ENCODE data around the gene FBLN1.
"Not testable (repeated sequence)": the region's sequence is repeated elsewhere in the genome, so short reads cannot be mapped to it uniquely, and the experiment has no call there.

Gene FBLN1

DNA sequence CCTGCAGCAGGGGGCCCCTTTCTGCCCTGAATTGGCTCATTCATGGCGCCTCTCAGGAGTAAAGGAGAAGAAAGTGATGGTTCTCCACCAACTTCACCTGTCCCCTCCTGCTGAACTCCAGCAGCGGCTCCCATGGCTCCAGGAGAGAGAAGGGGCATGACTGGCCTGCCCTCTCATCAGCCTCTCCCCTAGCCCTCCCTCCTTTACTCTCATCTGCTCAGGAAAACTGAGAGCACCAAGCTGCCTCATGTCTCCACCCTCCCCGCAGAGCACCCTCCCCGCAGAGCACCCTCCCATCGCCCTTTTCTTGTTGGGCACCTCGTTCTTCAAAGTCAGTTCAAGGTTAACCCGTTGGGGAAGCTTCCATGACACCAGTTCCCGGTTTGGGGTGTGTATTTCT, 86.9 kb downstream of the FBLN1 start:
- in situ Hi-C loops (cut with MboI; ENCODE audit: low pct_unique_long_range_greater_than_20kb, low sequenced_read_pairs) = loop anchor here (10.0 kb wide), 1 partner anchor 395 kb away; no protein-coding TSS in a partner anchor
- DNase-seq = no peak

DNA sequence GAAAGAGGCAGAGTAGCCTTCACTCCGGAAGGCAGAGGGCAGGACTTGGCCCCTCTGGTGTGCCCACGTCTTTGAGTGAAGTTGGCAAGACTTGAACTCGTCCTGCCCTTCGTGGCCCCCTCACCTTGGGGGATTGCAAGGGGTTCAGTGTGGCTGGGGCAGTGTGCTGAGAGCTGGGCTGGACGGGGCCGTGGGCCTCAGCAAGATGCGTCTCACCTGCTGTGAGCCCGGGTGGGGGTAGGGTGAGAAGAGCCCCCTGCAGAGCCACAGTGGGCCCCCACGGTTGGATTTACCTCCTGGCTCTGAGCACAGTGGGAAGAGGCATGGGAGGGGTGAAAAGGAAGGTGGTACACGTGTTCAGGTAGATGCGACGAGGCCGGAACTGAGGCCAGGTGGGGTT, 87.6 kb downstream of the FBLN1 start:
- in situ Hi-C loops (cut with MboI; ENCODE audit: low pct_unique_long_range_greater_than_20kb, low sequenced_read_pairs) = no loop called here
- DNase-seq = no peak

DNA sequence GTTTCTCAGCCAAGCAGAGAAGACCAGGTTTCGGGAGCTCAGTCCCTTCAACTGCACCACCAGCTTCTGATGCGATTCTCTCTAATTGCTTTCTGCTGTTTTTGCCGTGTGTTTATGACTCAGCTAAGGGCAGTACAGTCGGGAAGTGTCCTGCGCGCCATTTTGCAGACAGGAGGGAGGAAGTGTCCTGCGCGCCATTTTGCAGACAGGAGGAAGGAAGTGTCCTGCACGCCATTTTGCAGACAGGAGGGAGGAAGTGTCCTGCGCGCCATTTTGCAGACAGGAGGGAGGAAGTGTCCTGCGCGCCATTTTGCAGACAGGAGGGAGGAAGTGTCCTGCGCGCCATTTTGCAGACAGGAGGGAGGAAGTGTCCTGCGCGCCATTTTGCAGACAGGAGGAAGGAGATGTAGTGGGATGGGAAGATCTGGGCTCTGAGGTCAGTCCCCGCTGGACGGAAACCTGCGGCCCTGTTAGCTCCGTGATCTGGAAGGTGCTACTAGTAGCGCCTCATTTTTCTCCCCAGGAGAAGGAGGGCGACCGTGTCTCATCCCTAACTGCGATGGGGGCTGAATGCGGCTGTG, 89.0 kb downstream of the FBLN1 start:
- in situ Hi-C loops (cut with MboI; ENCODE audit: low pct_unique_long_range_greater_than_20kb, low sequenced_read_pairs); DNase-seq: not testable (repeated sequence)

DNA sequence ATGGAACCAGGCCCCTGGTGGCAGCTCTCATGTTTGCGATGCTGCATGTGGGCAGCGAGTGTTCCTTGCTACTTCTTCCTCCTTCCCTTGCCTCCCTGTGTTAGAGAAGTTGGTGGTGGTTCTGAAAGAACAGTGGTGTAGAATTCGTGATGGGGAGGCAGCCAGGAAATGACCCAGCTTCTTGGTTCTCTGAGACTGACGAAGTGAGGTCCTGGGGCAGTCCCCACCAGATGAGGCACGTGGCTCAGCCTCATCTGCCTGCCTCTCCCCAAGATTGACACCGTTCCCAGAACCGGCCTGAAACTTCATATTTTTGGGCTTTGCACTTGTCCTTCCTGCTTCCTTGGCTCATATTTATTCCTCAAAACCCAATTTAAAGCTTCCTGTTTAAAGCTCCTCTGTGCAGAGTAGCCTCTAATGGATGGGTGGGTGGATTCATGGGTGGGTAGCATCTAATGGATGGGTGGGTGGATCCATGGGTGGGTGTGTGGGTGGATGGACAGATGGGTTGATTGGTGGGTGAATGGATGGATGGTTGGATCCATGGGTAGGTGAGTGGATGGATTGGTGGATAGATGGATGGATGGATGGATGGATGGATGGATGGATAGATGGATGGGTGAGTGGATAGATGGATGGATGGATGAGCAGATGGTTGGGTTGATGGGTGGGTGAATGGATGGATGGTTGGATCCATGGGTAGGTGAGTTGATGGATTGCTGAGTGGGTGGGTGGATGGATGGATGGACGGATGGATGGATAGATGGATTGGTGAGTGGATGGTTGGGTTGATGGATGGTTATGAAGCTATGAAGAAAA, 91.6 kb downstream of the FBLN1 start:
- DNase-seq = no peak
- in situ Hi-C loops (cut with MboI; ENCODE audit: low pct_unique_long_range_greater_than_20kb, low sequenced_read_pairs) = no loop called here

DNA sequence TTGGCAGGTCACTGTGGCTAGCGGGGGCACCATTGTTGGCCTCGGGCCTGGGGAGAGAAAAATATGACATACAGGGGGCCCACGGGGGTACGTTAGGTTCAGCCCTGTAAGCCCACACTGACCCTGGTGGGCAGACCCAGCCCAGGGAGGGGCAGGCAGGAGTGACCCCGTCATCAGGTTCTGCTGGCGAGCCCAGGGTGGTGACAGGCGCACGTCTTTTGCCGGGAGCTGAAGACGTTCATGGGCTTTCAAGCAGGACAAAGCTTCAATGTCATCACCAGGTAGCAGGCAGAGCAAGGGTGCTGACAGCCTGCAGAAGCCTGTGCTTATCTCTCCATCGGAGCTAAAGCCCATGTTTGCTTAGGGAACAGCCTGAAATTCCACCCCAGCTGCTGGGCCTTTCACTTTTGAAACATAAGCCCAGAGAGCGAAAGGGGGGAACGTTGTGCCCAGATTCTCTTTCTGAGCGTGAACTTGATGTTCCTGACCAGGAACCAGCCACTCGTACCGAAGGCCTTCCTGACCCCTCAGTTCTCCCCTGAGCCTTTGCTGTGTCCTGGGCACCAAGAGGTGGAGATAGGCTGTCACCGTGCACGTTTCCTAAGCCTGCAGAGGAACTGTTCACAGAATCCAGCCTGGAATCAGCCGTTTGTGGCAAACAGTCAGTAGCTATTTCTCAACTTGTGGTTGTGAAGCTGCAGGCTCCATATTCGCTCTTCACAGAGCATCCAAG, 94.9 kb downstream of the FBLN1 start:
- in situ Hi-C loops (cut with MboI; ENCODE audit: low pct_unique_long_range_greater_than_20kb, low sequenced_read_pairs) = no loop called here
- no peak for DNase-seq

DNA sequence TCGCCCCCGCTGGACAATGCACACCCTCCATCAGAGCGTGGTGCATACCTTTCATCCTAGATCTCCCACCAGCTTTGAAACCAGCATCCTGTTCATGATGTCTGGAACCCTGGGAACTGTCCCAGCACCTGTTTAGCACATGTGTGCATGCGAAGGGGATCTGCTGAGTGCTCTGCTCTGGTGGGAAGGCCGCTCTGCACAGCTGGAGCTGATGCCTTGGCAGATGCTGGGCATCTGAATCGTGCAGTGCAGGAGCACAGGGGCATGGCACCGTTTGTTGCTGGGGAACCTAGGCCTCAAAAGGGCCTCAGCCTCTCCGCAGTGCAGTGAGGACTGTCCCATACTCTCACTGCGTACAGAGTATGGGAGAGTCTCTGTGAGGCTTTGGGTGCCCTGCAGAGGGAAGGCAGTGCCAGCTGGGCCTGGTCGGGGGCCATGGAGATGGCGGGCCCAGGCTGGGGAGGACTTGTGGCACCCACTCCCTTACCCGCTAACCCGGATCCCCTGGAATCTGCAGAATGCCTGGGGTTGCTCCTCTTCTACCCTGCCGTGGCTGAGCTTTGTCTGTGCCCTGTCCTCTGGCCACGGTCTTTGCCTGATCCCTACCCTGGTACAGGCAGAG, 96.0 kb downstream of the FBLN1 start:
- in situ Hi-C loops (cut with MboI; ENCODE audit: low pct_unique_long_range_greater_than_20kb, low sequenced_read_pairs) = no loop called here
- DNase-seq = no peak

DNA sequence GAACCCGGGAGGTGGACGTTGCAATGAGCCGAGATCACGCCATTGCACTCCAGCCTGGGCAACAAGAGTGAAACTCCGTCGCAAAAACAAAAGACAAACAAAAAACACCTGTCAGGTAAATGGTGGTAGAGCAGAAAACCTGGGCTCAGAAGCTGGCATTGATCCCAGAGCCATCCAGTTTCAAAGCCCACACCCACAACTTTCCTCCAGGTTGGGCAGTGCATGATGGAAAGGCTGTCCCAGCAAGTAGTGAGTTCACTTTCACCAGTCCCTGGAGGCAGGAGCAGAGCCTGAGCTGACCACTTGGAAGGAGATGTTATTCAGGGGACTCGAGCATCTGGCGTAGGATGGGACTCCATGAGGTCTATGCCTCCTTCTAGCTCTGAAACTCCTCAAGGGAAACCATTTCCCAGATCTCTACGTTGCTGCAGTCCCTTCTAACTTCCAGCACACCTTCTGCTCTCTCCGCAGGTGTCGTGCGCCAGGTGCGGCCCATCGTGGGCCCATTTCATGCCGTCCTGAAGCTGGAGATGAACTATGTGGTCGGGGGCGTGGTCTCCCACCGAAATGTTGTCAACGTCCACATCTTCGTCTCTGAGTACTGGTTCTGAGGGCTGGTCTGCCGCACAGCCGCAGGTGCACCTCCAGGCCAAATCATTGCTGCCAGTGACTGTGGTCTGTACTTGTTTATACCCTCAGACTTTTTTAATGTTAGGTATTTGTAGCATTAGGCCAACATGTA, 97.3 kb downstream of the FBLN1 start:
- DNase-seq = no peak
- in situ Hi-C loops (cut with MboI; ENCODE audit: low pct_unique_long_range_greater_than_20kb, low sequenced_read_pairs) = no loop called here

DNA sequence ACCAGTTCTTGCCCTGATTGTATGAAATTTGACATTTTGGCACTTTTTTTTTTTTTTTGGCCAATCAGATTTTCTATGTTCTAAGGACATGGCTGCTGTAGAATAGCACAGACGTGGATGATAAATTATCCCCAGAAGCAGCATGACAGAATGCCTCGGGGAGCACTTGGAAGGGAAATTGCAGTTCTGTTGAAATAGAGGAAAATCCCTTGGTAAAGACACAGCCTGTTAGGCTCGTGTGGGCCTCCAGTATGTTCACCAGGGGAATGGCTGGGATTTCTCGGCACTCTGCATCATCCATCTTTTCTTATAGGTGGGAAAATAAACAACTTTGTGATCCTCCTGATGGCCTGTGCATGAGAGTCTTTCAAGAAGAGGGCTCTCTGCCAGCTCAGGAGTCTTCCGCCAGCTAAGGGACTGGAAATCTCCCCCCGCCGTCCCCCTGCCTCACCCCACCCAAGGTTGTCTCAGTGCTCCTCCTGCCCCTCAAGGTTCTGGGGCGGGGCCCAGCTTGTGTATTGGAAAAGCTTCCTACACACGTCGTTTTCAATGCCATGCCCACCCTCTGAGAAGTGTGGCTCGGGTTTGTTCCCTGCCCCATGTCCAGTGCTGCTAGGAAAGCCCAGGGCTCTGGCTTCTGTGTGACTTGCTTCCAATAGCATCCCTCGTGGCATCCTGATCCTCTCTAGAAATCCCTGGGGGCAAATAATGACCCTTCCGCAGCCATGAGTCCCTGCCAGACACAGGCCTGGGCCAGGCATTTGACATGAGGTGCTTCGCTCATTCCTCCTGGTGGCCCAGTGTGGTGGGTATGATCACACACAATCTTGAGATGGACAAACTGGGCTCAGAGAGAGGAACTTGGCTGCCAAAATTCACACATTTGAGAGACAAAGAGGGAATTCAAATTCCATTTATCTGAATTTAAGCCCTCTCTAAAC, 98.4 kb downstream of the FBLN1 start:
- DNase-seq = no peak
- in situ Hi-C loops (cut with MboI; ENCODE audit: low pct_unique_long_range_greater_than_20kb, low sequenced_read_pairs) = no loop called here

DNA sequence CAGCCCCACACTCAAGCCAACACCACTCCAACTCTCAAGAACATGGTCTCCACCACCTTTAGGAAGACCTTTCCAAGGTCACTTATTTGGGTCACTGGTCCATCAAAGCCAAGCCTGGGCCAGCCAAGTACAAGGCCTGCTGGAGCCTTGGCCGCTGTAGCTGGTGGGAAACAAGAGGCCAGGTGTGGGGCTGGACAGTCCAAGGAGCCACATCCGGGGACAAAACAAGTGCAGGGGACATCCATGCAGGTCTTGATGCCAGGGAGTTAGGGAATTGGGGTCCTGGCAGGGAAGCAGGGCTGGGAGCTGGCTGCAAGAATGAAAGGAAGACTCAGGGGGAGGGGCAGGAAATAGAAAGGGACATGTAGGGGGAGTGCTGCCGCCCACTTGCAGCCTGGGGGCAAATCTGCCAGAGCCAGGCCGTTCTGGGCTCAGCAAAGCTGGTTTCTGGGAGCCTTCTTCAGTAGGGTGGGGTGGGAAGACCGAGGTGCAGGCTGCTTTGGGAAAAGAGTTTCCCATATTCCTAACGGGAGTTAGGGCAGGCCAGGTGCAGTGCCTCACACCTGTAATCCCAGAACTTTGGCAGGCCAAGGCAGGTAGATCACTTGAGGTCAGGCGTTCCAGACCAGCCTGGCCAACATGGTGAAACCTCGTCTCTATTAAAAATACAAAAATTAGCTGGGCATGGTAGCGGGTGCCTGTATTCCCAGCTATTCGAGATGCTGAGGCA, 99.5 kb downstream of the FBLN1 start:
- DNase-seq = no peak
- in situ Hi-C loops (cut with MboI; ENCODE audit: low pct_unique_long_range_greater_than_20kb, low sequenced_read_pairs) = no loop called here

DNA sequence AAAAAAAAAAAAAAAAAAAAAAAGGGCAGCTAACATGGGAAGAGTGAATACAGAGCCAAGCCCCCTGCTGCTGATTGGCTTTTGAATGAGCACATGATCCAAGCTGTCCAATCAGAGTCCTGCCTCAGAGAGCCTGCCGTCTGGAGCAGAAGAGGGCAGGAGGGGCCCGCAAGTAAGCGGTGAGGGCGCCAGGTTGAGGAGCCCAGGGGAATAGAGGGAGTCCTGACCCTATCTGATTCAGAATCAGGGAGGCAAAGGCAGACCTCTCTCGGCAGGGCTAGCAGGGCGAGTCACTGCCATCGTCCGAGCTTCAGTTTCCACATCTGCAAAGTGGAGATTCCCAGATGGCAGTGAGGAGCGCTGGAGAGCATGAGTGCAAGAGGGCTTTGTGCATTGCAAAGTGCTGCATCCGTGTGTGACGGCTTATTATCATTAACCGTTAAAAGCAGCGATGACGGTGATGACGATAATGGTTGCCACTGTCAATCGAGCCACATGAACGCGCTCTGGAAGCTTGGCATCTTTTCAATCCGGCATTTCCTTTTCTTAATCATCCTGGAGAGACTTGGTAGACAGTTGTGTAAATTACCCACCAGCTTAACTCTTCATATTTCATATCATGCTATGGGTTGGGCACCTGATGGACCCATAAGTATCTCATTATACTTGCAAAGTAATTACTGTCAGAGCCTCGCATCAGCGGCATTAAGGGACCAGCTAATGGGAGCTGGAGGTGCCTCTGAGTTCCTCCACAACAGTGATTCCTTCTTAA, 100.3 kb downstream of the FBLN1 start:
- in situ Hi-C loops (cut with MboI; ENCODE audit: low pct_unique_long_range_greater_than_20kb, low sequenced_read_pairs) = no loop called here
- DNase-seq = no peak

DNA sequence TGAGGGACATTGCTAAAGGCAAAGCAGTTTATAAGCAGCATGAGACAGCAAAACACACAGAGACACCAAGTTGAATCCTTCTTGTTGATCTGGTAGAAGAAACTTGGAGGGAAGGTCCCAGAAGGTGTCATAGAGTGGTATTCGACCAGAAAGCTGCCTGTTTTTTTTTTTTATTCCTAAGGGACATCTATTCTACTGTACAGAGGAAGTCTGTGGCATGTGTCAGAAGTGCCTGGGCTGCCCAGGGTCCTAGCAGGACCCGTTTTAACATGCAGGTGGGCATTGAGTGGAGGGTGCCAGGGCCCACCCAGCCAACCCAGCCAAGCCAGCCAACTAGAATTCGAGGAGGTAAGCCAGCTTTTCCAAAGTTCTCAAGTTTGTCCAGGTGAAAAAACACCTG, 100.9 kb downstream of the FBLN1 start:
- in situ Hi-C loops (cut with MboI; ENCODE audit: low pct_unique_long_range_greater_than_20kb, low sequenced_read_pairs) = no loop called here
- no peak for DNase-seq

DNA sequence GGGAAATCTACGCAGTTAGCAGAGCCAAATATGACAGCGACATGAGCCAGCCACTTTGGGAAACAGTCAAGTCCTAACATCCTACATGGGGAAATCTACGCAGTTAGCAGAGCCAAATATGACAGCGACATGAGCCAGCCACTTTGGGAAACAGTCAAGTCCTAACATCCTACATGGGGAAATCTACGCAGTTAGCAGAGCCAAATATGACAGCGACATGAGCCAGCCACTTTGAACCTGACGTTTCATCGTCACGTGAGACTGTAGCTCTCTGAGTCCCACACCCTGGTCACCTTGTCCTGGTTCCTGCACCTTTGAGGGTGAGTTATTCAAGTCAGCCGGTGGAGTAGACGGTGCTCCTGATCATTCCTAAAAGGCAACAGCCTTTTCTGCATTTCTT, 105.4 kb downstream of the FBLN1 start:
- DNase-seq; in situ Hi-C loops (cut with MboI; ENCODE audit: low pct_unique_long_range_greater_than_20kb, low sequenced_read_pairs): not testable (repeated sequence)

DNA sequence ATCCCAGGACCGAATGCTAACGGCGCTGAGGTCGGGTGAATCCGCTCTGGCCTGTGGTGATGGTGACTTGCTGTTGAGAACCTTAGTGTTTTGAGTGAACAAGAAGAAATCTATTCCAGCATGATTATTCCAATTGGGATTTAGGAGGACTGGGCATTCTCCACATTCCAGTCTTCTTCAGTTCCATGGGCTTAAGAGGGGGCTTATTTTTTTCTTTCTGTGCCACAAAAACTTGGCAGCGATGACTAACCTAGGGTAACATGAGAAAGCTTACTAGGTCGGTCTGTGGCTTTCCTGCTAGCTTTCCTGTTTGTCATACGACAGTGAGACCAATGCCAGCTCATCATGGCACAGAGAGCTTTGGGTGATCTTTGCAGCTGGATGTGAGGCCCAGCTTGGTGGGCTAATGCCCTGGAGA, 106.1 kb downstream of the FBLN1 start:
- in situ Hi-C loops (cut with MboI; ENCODE audit: low pct_unique_long_range_greater_than_20kb, low sequenced_read_pairs) = no loop called here
- DNase-seq = no peak

DNA sequence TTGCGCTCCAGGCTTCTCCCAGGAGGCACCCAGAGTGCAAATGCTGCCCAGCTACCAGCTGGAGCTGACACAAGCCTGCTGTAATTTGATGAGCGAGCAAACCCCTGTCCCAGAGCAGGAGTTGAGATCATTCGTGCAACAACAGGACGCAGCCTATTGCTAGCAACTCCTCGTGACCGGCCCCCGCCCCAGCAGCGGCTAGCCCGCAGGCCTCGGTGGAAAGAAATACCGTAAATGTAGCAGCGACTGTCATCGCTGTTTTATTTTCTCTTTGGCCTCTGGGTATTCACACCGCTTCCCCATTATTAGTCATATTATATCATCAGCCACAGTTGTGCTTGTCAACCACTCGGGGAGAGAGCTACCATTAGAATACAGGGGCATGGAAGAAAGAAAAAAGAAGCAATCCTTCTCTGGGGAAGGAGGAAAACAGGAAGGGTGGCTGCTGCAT, 109.8 kb downstream of the FBLN1 start:
- DNase-seq = no peak
- in situ Hi-C loops (cut with MboI; ENCODE audit: low pct_unique_long_range_greater_than_20kb, low sequenced_read_pairs) = no loop called here

DNA sequence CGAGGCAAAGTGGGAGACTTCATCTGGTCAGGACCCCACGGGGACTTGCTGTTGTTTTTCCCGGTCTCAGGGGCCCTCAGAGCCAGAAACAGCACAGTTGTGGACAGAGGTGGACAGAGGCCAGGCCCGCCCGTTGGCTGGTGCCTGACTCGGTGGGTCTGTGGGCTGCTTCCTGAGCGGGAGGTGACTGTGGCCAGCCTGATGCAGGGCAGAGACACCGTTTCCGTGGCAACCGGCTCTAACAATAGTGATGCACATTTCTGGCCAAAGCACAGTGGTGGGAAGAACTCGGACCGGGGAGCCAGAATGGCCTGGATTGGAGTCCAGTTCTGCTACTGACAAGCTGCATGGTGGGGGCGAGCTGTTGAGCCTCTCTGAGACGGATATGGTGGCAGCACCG, 110.3 kb downstream of the FBLN1 start:
- no peak for DNase-seq
- in situ Hi-C loops (cut with MboI; ENCODE audit: low pct_unique_long_range_greater_than_20kb, low sequenced_read_pairs) = no loop called here

DNA sequence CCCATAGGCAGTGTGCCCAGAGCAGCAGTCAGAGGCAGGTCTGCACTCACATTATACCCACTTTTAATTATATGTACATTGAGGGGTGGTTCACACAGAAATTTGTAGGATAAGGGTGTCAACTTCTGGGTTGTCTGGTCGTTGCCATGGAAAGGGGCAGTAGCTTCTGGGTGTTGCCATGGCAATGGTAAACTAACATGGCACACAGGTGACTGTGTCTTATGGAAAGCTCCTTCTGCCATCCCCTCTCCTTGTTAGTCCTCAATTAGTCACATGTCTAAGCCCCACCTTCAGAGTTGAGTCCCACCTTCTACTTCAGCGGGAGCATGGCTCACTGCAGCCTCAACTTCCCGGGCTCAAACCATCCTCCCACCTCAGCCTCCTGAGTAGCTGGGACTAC, 112.7 kb downstream of the FBLN1 start:
- in situ Hi-C loops (cut with MboI; ENCODE audit: low pct_unique_long_range_greater_than_20kb, low sequenced_read_pairs) = loop anchor here (5.0 kb wide), 1 partner anchor 1977 kb away; no protein-coding TSS in a partner anchor
- no peak for DNase-seq

DNA sequence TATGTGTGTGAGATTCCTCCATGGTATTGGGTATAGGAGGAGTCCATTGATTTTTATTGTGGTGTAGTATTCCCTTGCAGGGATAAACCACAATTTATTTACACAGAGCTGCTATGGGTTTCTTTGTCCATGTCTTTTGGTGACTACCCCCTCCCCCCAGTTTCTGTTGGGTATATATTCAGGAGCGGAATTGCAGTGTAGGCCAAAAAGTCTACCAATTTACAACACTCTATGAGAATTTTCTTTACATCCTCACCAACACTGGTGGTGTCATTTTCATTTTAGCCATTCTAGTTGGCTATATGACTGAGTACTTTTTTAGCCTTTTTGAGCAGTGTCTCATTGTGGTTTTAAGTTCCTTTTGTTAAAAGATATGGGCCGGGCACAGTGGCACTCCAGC, 113.7 kb downstream of the FBLN1 start:
- in situ Hi-C loops (cut with MboI; ENCODE audit: low pct_unique_long_range_greater_than_20kb, low sequenced_read_pairs) = loop anchor here (5.0 kb wide), 1 partner anchor 1976 kb away; no protein-coding TSS in a partner anchor
- no peak for DNase-seq

Data from KBM-7 (cell line).